SHP77 (cell line): ENCODE results near the gene PMM1.
"Not testable (repeated sequence)": the region's sequence is repeated elsewhere in the genome, so short reads cannot be mapped to it uniquely, and the experiment has no call there.

Experiments
- DNase-seq, 2 experiments: peaks; one replicate each; lab custom pipeline; 2025; lab: John Stamatoyannopoulos, UW

Gene PMM1

DNA sequence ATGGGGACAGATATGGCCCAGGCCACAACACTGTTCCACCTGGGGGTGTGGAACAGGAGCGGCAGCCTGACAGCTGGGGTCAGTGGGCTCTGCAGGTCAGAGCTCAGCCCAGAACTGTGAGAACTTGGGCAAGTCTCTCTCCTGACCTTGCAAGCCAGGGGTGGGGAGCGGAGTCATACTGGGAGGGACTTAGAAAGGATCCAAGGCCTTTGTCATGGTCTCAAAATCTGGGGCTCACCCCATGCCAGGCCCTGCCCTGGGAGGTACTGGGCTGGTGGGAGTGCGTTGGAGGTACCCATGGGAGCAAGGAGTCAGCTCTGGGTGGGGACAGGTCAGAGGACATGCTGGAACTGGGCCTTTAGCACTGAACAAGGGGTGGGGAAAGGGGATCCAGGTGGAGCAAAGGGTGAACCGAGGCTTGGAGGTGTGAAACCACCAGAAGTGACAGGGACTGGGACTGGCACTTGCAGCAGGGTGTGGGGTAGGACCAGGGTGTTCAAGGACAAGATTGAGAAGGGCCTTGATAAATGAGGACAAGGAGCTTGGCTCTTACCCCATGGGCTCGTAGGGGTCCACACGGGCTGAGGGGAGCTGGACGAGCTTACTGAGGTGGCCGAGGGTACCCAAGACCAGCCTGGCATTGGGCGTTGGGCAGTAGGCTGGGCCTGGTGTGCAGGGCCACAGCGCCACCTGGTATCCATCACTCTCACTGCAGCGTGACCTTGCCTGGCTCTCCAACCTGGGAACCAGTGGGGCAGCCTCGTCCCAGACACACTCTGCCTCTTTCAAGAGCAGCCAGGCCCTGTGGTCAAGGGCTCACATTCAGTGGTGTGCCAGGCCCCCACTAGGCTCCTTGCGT is 7.4 kb upstream of the PMM1 start:
- peak; percentile 47 to 54 for DNase-seq

DNA sequence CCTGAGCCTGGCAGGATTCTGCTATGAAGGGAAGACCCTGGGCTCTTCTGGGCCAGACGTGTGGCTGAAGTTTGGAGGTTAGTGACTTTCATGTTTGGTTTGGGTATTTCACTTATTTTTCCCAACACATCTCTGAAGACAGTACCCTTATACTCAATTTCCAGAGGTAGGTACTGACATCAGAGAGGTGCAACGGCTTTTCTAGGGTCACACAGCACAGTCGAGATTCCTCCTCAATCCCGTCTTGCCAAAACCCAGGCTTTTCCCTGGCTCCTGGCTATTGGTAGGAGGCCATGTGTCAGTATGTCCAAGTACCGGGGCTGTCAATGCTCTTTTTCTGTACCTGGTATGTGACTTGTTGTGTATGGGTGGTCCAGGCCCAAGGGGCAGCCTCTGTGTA is 6.1 kb upstream of the PMM1 start:
- DNase-seq, result no peak

DNA sequence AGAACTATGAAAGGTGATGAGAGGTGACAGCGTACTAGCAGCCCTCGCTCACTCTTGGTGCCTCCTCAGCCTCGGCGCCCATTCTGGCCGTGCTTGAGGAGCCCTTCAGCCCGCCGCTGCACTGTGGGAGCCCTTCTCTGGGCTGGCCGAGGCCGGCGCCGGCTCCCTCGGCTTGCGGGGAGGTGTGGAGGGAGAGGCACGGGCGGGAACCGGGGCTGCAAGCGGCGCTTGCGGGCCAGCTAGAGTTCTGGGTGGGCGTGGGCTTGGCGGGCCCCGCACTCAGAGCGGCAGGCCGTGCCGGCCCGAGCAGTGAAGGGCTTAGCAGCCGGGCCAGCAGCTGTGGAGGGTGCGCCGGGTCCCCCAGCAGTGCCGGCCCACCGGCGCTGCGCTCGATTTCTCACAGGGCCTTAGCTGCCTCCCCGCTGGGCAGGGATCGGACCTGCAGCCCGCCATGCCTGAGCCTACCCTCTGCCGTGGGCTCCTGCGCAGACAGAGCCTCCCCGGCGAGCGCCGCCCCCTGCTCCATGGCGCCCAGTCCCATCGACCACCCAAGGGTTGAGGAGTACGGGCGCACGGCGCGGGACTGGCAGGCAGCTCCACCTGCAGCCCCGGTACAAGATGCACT is 3.8 kb upstream of the PMM1 start:
- not testable (repeated sequence) for DNase-seq

DNA sequence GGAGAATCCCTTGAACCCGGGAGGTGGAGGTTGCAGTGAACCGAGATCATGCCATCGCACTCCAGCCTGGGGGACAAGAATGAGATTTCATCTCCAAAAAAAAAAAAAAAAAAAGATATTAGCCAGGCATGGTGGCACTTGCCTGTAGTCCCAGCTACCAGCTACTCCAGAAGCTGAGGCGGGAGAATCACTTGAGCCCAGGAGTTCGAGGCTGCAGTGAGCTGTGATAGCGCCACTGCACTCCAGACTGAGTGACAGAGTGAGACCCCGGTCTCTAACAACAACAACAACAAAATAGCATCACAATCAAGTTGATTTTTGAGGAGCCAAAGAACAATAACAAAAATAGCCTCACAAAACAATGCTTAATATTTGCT is 2.3 kb downstream of the PMM1 start:
- no peak for DNase-seq

DNA sequence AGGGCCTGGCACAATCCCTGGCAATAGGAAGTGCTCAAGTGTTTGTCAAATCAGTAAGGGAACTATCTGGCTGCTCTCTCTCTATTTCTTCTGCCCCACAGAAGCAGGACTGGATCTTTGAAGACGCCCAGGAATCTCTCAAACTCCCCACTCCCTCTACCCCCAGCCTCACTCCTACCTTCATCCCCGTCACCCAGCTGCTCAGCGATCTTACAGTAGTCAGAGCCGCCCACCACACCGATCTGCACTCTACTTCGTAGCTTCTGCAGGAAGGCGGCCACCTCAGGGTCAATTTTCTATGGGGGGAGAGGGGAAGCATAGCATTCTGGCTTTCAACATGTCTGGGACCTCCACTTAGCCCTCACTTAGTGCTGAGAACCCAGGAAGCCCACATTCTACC is 3.7 kb downstream of the PMM1 start:
- DNase-seq, result no peak

DNA sequence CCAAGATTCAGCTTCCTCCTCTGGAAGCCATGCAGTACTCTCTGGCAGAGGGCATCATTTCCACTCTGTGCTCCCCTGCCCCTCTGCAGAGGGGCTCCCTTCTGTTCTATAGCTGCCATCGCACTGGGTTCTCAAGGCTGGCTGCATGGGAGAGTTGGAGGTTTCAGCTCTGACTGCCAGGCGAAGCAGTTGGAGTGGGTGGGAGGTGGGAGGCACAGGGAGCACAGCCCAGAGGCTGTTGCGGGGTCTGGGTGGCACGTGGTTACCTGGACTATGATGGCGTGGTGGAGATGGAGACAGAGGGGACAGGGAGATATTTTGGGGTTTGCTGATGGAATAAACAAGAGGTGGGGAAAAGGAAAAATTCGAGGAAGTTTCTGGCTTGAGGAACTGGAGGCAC is 4.8 kb downstream of the PMM1 start:
- DNase-seq, result no peak

DNA sequence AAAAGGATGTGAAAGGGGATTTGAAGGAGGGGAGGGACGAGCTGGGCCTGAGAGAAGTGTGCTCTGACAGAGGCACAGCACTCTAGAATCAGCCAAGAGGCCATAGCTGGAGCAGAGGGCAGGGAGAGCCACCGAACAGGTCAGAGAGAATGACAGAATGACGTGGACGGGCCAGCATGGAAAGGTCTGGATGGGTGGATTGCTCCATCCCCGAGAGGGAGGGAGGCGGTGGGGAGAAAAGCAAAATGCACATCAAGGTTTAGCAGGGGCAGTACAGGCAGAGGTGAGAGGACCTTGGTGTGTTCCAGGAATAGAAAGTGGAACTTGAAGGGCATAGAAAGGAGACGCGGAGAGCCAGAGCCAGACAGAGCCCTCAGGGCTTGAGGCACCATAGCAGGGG is 6.9 kb downstream of the PMM1 start:
- no peak for DNase-seq

DNA sequence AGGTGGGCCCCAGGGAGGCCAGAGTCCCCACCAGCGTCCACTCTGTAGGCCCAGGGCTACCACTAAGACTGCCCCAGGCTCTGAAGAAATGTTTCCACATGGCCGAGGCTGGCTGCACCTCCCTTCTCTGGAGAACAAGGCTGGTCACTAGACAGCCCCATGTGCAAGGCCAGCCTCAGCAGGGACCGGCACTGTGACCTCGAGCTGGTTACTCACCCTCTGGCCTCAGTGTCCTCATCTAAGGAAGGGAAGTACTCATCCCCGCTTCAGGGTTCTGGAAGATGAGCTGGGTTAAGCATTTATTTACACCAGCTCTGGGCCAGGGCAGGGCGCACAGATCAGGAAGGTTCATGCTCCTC is 9.7 kb downstream of the PMM1 start:
- no peak for DNase-seq

DNA sequence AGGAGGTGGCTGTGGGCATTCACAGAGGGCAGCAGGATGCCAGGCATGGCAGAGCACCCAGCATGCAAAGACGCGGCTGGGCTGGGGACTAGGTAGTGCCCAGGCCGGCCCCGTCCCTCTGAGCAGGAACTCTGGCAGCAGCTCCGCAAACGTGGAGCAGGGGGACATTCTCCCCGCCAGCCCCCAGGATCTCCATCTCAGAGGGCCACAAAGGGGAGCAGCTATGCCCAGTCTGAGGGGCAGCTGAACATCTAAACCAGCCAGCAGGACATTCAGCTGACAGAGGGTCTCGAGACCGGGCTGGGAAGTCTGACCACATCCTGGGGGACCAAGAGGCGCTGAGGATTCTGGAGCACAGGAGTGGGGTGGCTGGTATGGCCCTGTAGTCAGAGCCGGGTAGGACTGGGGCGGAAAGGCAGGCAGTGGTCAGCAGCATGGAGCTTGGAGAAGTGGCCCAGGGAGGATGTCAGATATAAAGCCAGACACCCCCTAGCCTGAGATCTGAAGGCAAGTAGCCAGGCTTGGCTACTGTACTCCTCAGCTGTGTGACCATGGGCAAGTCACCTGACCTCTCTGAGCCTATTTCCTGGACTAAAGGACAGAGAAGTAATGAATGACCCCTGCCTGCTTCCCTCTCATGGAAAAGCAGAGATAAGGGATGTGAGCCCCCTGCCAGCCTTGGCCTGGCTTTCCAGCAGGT is 10.2 kb downstream of the PMM1 start:
- no peak for DNase-seq

DNA sequence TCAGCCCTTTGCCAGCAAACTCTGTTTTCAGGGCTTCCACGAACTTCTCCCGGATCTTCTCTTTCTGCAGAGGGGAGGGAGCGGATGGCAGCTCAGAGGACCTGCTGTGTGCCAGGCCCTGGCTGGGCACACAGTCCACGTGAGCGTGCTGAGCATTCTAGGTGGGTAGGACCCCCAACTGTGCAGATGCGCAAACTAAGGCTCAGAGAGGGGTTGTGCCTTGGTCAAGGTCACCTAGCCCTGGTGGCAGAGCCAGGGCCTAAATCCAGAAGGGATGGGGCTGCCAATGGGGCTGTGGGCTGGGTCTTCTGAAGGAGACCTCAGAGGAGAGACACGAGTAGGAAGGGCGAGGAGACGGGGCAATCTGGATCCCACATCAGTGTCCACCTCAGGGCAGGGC is 10.8 kb downstream of the PMM1 start:
- DNase-seq, result no peak

DNA sequence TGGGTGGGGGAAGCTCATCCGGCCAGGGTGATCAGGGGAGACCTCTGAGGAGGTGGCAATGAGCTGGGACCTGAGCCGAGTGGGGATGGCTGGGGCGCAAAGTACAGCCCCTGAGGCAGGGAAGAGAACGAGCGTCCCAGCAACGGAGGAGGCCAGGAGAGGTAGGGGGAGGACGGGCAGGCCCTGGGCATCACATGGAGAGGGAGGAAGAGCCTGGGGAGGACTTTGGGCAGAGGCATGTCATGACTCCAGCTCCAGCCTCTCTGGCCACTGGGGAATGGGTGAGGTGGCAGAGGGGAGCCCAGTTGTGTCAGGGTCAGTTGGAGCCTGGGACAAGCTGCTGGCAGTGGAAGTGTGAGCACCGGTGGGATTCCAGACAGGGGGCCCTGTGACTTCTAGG is 11.5 kb downstream of the PMM1 start:
- no peak for DNase-seq

DNA sequence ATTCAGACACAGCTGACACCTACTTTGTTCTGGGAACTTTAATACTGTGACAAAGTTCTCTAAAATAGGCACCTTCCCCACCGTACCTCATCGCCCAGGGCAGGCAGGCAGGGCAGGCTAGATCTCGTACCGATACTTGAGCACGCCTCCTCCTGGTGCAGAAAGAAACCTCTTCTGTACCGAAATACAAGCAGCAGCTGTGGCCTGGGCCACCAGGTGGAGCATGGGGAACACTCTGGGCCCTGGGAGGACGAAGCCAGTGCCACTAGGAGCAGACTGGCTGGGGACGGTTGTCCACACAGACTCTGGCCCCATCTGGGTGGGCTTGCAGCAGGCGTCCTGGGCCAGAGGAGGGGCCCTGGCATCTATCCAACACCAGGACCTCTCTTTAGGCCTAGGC is 12.8 kb downstream of the PMM1 start:
- DNase-seq, result peak; percentile 53 to 62

DNA sequence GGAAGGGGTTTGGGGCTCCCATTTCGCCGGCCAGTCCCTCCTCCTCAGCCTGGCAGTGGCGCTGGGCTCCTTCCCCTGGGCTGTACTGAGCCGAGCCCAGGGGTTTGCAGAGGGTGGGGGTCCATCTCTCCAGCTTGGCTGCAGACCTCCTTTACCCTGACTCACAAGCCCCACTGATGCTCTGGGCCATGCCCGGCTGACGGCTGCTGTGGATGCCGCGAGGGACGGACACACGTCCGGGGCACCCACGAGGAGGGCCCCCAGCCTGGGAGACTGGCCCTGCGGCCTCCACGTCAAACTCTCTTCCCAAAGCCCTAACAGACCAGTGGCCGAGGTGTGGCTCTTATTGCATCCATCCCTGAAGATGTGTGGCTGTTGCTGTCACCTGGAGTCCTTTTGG is 14.1 kb downstream of the PMM1 start:
- no peak for DNase-seq

DNA sequence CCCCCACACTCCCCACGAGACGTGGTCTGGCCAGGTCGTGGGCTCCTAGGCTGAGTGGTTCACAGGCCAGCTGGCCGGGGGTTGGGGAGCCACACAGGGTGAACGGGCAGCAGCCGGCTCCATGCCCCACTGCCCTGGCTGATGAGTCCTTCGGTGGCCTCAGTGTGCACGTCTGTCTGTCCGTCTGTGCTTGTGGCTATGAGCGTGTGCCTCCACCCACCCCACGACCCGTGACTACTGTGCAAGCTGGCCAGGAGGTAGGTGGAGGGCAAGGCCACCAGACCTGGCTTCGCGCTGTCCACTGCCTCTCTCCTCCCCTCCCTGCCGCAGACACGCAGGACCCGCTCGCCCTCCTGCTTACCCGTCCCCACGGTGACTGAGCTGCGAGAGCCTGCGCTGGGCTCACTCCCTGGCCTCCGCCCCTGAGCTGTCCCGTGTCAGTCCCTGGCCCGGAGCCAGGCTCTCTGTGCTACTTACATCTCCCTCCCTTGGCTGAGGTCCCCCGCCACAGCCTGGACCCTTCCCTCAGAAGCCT is 14.7 kb downstream of the PMM1 start:
- no peak for DNase-seq

DNA sequence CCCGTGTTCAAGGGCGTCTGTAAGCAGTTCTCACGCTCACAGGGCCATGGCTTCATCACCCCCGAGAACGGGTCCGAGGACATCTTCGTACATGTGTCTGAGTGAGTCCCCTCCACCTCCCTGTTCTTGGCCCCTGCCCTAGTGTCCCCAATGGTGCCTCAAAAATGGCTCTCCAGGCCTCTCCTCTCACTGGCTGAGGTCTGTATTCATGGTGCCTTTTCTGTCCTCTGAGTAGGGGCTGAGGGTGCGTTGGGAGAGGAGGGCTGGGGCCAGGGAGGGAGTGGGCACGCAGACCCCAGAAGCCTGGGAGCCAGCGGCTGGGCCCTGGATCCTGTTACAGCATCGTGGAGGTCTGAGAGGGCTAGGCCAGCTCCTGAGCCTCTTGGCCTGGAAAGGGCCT is 16.0 kb downstream of the PMM1 start:
- DNase-seq, result no peak

DNA sequence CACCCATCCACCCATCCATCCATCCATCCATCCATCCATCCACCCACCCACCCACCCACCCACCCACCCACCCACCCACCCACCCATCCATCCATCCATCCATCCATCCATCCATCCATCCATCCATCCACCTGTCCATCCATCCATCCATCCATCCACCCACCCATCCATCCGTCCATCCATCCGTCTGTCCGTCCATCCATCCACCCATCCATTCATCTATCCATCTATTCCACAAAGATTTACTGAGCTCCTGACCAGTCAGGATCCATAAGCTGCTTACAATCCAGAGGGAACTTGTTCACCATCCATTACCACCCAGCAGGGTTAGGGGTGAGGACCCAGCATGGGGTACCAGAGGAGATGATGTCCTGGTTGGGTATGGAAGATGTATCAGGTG is 17.3 kb downstream of the PMM1 start:
- DNase-seq, result not testable (repeated sequence)

DNA sequence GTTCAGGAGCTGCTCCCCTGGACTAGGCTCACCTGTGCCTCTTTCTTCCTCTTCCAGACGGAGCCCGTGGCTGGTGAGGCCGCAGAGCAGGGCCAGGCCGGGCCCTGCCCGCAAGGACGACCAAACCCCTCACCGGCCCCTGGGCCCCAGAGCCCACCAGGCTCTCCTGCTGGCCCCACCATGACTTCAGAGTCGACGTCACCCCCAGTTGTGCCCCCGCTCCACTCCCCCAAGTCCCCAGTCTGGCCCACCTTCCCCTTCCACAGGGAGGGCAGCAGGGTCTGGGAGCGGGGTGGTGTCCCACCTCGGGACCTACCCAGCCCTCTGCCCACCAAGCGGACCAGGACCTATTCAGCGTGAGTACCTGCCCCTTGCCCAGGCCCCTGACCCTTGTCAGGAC is 17.9 kb downstream of the PMM1 start:
- no peak for DNase-seq

DNA sequence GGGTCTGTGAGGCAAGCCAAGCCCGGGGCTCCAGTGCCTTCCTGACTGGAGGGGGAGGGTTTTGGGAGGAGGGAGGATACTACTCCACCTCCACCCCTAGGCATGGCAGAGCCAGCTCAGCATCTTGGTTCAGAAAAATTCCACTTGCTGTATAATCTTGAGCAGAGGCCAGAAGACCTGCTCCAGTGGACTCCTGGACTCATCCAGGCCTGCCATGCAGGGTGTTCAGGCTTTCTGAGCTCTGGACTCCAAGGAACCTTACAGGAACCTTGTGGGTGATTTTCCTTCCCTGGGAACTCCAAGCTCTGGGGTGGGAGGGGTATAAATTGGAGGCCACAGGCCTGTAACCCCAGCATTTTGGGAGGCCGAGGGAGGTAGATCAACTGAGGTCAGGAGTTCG is 19.4 kb downstream of the PMM1 start:
- DNase-seq, result no peak

DNA sequence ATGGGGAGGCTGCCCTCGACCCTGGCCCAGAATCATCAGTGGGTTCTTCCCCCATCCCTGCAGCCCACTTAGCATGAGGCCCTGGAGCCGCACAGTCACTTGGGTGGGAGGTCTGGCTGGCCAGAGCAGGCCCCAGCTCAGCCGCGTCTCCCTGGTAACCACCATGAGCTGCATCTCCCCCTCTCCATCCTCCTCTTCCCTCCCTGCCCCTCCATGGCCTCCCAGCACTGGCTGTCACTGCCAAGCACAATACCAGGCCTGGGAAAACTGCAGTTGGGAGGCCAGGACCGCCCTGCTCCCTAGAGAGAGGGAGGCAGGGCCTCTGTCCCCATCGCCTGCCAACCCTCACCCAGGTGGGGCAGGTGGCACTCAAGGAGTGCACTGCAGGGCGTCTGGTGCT is 20.8 kb downstream of the PMM1 start:
- no peak for DNase-seq

DNA sequence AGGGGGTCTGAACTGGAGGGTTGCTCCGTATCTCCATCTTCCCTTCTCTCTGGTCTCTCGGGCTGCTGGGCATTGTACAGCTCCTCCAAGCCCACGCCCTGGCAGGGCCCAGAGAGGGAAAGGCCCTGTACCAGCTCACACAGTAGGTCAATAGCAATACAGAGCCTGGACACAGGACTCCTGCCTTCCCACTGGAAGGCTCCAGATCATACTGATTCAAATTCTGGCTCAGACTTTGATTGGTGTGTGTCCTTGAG is 22.2 kb downstream of the PMM1 start:
- DNase-seq, result no peak

DNA sequence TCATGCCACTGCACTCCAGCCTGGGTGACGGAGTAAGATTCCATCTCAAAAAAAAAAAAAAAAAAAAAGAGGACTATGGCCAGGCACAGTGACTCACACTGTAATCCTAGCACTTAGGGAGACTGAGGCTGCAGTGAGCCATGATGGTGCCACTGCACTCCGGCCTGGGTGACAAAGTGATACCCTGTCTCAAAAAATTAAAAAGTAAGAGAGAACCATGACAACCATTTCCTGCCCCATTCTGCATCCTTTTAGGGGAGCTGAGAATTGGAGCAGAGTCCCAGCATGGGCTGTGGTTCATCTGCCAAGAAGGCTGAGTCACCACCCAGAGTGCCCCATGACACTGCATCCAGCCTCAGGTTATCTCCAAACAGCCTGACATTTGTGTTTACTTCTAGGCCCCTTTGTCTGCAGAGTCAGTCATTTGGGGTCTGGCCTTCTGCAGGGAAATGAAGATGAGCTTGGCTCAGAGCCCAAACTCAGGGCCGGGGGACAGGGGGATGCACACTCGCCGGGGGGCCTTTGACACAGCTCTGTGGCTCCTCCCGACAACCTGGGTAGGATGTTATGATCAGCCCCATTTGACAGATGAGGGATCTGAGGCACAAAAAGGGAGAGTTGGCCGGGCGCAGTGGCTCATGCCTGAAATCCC is 24.1 kb downstream of the PMM1 start:
- no peak for DNase-seq

DNA sequence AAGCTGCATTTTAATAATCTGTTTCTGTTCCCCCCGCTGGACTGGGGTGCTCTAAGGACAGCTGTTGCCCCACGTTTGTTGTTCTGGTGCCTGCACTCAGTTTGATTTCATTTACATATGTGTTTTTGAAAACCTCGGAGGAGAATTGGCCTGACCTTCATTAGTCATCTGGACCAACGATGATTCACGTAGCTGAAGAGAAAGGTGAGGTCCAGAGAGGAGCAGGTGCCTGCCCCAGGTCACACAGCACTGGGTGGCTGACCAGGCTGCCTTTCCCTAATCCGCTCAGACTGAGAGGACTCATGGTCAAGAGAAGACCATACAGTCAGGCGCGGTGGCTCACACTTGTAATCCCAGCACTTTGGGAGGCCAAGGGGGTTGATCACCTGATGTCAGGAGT is 25.1 kb downstream of the PMM1 start:
- no peak for DNase-seq
